Esophagus muscularis mucosa (tissue), 4 donors: Measurements from ENCODE around the gene ERMARD. TPM values are rescaled to one million over a fixed set of nuclear protein-coding genes. Genes with fewer than 3 reads are reported as not detected.

ENCODE experiments used
- DNase-seq: peaks from one replicate; pipeline ENCODE4 v3.0.0-alpha.2; 2017; ENCODE audit errors: extremely low spot score
- H3K27ac ChIP-seq, 4 donors: fragments of 200-600 bp; sonication (generic); replicated peaks in 1 of 4; 1 replicate in 3 of 4; 2 replicates in 1 of 4; pipeline ENCODE4 v1.5.1; 2016 to 2019; ENCODE audit warnings: mild to moderate bottlenecking in 1 of 4
- H3K27me3 ChIP-seq, 4 donors: fragments of 200-600 bp; sonication (generic); one replicate each; pipeline versions ENCODE4 v1.5.1 to v1.6.0; 2016 to 2019
- H3K36me3 ChIP-seq, 4 donors: fragments of 200-600 bp; sonication (generic); one replicate each; pipeline ENCODE4 v1.5.1; 2016 to 2019
- H3K4me1 ChIP-seq, 4 donors: fragments of 200-600 bp; sonication (generic); one replicate each; pipeline ENCODE4 v1.5.1; 2016 to 2019
- H3K4me3 ChIP-seq, 4 donors: fragments of 200-600 bp; sonication (generic); 1 replicate in 2 of 4; 2 replicates in 2 of 4; pipeline ENCODE4 v1.5.1; 2016 to 2019; ENCODE audit warnings: mild to moderate bottlenecking in 4 of 4, moderate library complexity in 1 of 4
- H3K9me3 ChIP-seq, 4 donors: fragments of 200-600 bp; sonication (generic); 1 replicate in 3 of 4; 2 replicates in 1 of 4; pipeline ENCODE4 v1.5.1; 2016 to 2019
- CTCF ChIP-seq, 3 experiments: fragments of 200-600 bp in 2 of 3; fragments of 450-650 bp in 1 of 3; sonication (generic) in 2 of 3; IDR thresholded peaks; one replicate each; pipeline ENCODE4 v1.5.1; 2017 to 2019; ENCODE audit warnings: antibody characterized with exemption in 3 of 3, mild to moderate bottlenecking in 2 of 3, moderate library complexity in 1 of 3
- EP300 ChIP-seq: sonication (generic); formaldehyde crosslinking; IDR thresholded peaks from one replicate; pipeline ENCODE4 v1.6.1; 2017; ENCODE audit warnings: antibody characterized with exemption
- POLR2A ChIP-seq: fragments of 450-650 bp; IDR thresholded peaks from one replicate; pipeline ENCODE4 v1.6.1; 2017; ENCODE audit warnings: antibody characterized with exemption, moderate library complexity, mild to moderate bottlenecking, low read depth
- POLR2AphosphoS5 ChIP-seq, 2 donors: sonication (generic); formaldehyde crosslinking; IDR thresholded peaks; one replicate each; pipeline ENCODE4 v1.6.1; 2017; ENCODE audit warnings: antibody characterized with exemption in 2 of 2
- WGBS: methylation state at CpG from one replicate; pipeline ENCODE4 v1.1.5; 2018; 5-methylcytosine and 5-hydroxymethylcytosine counted together
- intact Hi-C: fragments of 100-400 bp; cut with DNase I; formaldehyde crosslinking; loops from one replicate; pipeline ENCODE4 v1.15.1; 2023
- total RNA-seq, 4 donors: library from RNA; depleted of rRNA; stranded (reverse); fragments of >200 nt; gene quantifications; one replicate each; pipeline versions ENCODE4 v1.1.0 to v1.2.1, GENCODE V29; 2016

ERMARD gene
- total RNA-seq, 4 donors from 2014 or later: 9.6 to 13.3 (median 12.4) TPM

GRCh38 chr6:169800668-169801395 lies 49.4 kb downstream of the ERMARD start:
- no peak overlapping the region for H3K4me3 ChIP-seq
- H3K36me3 ChIP-seq: no peaks in the 10 kb centered on the region
- H3K4me1 ChIP-seq: peaks cover 0 to 20% (median 18%) of the 10 kb centered on the region in 4 donors
- no peak for TF ChIP-seq EP300
- TF ChIP-seq CTCF (IDR thresholded peaks at IDR 0.05): no peak
- no peak for TF ChIP-seq POLR2AphosphoS5 (IDR thresholded peaks at IDR 0.05)
- TF ChIP-seq POLR2A: no peak
- 72% methylated on average over 12 of the region's 13 CpGs for WGBS
- intact Hi-C loops: no loop called here
- H3K9me3 ChIP-seq: no peaks in the 10 kb centered on the region
- peak overlapping the region in 3 of 4 donors; percentile 4 to 52 (median 44) for H3K27ac ChIP-seq
- peak; percentile 90 for DNase-seq
- peaks cover 0 to 25% (median 0%) of the 10 kb centered on the region in 4 donors for H3K27me3 ChIP-seq

GRCh38 chr6:169801396-169802160 lies 50.2 kb downstream of the ERMARD start:
- peak overlapping the region in 2 of 4 donors; percentile 44 to 52 for H3K27ac ChIP-seq
- intact Hi-C loops: no loop called here
- peaks cover 0 to 20% (median 18%) of the 10 kb centered on the region in 4 donors for H3K4me1 ChIP-seq
- no peaks in the 10 kb centered on the region for H3K9me3 ChIP-seq
- WGBS: 94% methylated on average over 13 of the region's 31 CpGs
- DNase-seq: no peak
- no peaks in the 10 kb centered on the region for H3K36me3 ChIP-seq
- TF ChIP-seq CTCF (IDR thresholded peaks at IDR 0.05): no peak
- TF ChIP-seq POLR2A: no peak
- no peak for TF ChIP-seq POLR2AphosphoS5 (IDR thresholded peaks at IDR 0.05)
- H3K4me3 ChIP-seq: no peak overlapping the region
- peaks cover 0 to 30% (median 0%) of the 10 kb centered on the region in 4 donors for H3K27me3 ChIP-seq

DNA sequence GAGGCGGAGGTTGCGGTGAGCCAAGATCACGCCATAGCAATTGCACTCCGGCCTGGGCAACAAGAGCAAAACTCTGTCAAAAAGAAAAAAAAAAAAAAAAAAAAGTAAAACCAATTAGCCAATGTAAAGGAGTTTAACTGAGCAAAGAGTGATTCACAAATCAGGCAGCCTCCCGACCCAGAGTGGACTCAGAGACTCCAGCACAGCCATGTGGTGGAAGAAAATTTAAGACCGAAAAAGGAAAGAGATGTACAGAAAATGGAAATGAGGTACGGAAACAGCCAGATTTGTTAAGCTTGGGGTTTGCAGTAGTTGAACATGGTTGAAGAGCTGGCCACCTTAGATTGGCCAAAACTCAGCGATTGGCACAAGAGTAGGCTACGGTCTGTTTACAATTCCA lies 51.4 kb downstream of the ERMARD start:
- Histone ChIP-seq H3K9me3 (no peaks in the 10 kb centered on the region), H3K27ac (no peak overlapping the region), H3K36me3 (no peaks in the 10 kb centered on the region), H3K27me3 (peaks cover 0 to 33% (median 0%) of the 10 kb centered on the region in 4 donors), H3K4me1 (peaks cover 0 to 20% (median 18%) of the 10 kb centered on the region in 4 donors), H3K4me3 (no peak overlapping the region)
- DNase-seq: no peak
- no peak for TF ChIP-seq CTCF (IDR thresholded peaks at IDR 0.05)
- TF ChIP-seq POLR2AphosphoS5 (IDR thresholded peaks at IDR 0.05): no peak
- no peak for TF ChIP-seq EP300
- TF ChIP-seq POLR2A: no peak
- intact Hi-C loops: no loop called here
- 91% methylated on average over 9 of the region's 9 CpGs for WGBS

- Histone ChIP-seq H3K4me1 (peaks cover 0 to 20% (median 18%) of the 10 kb centered on the region in 4 donors), H3K27me3 (peaks cover 0 to 35% (median 0%) of the 10 kb centered on the region in 4 donors), H3K27ac (no peak overlapping the region), H3K36me3 (no peaks in the 10 kb centered on the region), H3K9me3 (no peaks in the 10 kb centered on the region), H3K4me3 (no peak overlapping the region)
- TF ChIP-seq POLR2A (no peak), CTCF (IDR thresholded peaks at IDR 0.05) (no peak), EP300 (no peak), POLR2AphosphoS5 (IDR thresholded peaks at IDR 0.05) (no peak)
- peak; percentile 90 for DNase-seq
- intact Hi-C loops: no loop called here
- WGBS: 66% methylated on average over 7 of the region's 7 CpGs
Measured at GRCh38 chr6:169803271-169803811, 51.9 kb downstream of the ERMARD start.
